Thyroid gland (tissue), 4 donors: Measurements from ENCODE around the gene FKBP4. TPM values are rescaled to one million over a fixed set of nuclear protein-coding genes. Genes with fewer than 3 reads are reported as not detected.
"Not testable (repeated sequence)": the region's sequence is repeated elsewhere in the genome, so short reads cannot be mapped to it uniquely, and the experiment has no call there.

ENCODE experiments used
- DNase-seq, 2 donors: peaks; one replicate each; pipeline ENCODE4 v3.0.0-alpha.2; 2019
- H3K27ac ChIP-seq, 3 donors: fragments of 200-600 bp; sonication (generic); 1 replicate in 2 of 3; 2 replicates in 1 of 3; pipeline ENCODE4 v1.5.1; 2016 to 2019; ENCODE audit warnings: mild to moderate bottlenecking in 1 of 3, moderate library complexity in 1 of 3
- H3K27me3 ChIP-seq: fragments of 200-600 bp; sonication (generic); one replicate; pipeline ENCODE4 v1.5.1; 2019
- H3K36me3 ChIP-seq, 2 donors: fragments of 200-600 bp; sonication (generic); one replicate each; pipeline ENCODE4 v1.5.1; 2016 to 2019
- H3K4me1 ChIP-seq, 2 donors: fragments of 200-600 bp; sonication (generic); one replicate each; pipeline ENCODE4 v1.5.1; 2017 to 2019
- H3K4me3 ChIP-seq, 3 donors: fragments of 200-600 bp; sonication (generic); replicated peaks in 1 of 3; 1 replicate in 2 of 3; 2 replicates in 1 of 3; pipeline ENCODE4 v1.5.1; 2016; ENCODE audit warnings: mild to moderate bottlenecking in 1 of 3
- H3K9me3 ChIP-seq: fragments of 200-600 bp; sonication (generic); one replicate; pipeline ENCODE4 v1.5.1; 2017
- POLR2A ChIP-seq, 2 donors: fragments of 450-650 bp; IDR thresholded peaks; one replicate each; pipeline ENCODE4 v1.6.1; 2017; ENCODE audit warnings: antibody characterized with exemption in 2 of 2, mild to moderate bottlenecking in 2 of 2, moderate library complexity in 1 of 2
- whole genome bisulfite sequencing, 2 donors: methylation state at CpG; one replicate each; pipeline ENCODE4 v1.1.5; 2017; 5-methylcytosine and 5-hydroxymethylcytosine counted together
- intact Hi-C: fragments of 100-400 bp; cut with DNase I; formaldehyde crosslinking; loops from one replicate; pipeline ENCODE4 v1.15.1; 2023
- total RNA-seq, 4 donors: library from RNA; depleted of rRNA; stranded (reverse); fragments of >200 nt; gene quantifications; one replicate each; pipeline ENCODE4 v1.2.3, GENCODE V29; 2016
- TF ChIP-seq, protein P1 (sequence below), 6 experiments: fragments of 200-600 bp in 3 of 6; fragments of 450-650 bp in 3 of 6; sonication (generic) in 3 of 6; IDR thresholded peaks; one replicate each; pipeline ENCODE4 v1.5.1; 2016 to 2019; ENCODE audit warnings: antibody characterized with exemption in 6 of 6, mild to moderate bottlenecking in 2 of 6, inconsistent platforms in 1 of 6, moderate library complexity in 1 of 6

FKBP4 gene
- total RNA-seq, 4 donors from 2014 or later, result 43.5 to 69.9 (median 47.0) TPM

DNA sequence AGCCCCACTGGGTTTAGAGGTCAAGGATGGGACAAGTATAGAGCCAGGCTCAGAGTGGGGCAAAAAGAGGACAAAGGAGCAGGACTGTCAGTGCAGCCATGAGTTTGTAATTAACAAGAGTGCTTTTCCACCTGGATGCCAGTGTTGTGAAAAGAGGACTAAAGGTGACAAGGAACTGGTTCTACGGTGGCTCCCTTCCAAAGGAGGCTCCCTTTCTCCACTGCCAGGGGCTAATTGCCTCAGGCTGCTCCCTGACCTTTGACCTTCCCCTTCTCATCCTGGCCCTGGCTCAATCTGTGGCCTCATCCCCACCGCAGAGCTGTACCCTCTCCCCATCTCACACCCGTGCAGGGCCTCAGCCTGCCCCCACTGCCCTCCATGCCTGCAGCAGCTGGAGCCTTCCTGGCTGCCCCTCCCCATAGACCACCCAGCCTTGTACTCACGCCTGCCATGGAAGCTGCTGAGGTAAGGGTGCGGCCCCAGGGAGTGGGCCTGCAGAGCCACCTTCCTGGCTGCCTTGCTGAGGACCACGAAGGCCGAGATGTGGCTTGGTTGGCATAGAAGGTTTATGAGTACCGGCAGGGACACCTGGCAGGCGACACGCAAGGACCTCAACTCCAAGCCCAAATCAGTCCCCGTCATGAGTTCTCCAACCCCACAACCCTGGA, 24.8 kb upstream of the FKBP4 start:
- Histone ChIP-seq H3K27ac (no peak overlapping the region), H3K27me3 (no peaks in the 10 kb centered on the region), H3K4me1 (peaks cover 10 to 23% of the 10 kb centered on the region in 2 donors), H3K36me3 (no peaks in the 10 kb centered on the region), H3K9me3 (no peaks in the 10 kb centered on the region), H3K4me3 (no peak overlapping the region)
- TF ChIP-seq, protein P1, sequence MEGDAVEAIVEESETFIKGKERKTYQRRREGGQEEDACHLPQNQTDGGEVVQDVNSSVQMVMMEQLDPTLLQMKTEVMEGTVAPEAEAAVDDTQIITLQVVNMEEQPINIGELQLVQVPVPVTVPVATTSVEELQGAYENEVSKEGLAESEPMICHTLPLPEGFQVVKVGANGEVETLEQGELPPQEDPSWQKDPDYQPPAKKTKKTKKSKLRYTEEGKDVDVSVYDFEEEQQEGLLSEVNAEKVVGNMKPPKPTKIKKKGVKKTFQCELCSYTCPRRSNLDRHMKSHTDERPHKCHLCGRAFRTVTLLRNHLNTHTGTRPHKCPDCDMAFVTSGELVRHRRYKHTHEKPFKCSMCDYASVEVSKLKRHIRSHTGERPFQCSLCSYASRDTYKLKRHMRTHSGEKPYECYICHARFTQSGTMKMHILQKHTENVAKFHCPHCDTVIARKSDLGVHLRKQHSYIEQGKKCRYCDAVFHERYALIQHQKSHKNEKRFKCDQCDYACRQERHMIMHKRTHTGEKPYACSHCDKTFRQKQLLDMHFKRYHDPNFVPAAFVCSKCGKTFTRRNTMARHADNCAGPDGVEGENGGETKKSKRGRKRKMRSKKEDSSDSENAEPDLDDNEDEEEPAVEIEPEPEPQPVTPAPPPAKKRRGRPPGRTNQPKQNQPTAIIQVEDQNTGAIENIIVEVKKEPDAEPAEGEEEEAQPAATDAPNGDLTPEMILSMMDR (IDR thresholded peaks at IDR 0.05), result no peak
- no peak for TF ChIP-seq POLR2A (IDR thresholded peaks at IDR 0.05)
- intact Hi-C loops, result no loop called here
- no peak for DNase-seq
- WGBS, 2 donors, result 81 to 87% methylated on average over 11 of the region's 11 CpGs

DNA sequence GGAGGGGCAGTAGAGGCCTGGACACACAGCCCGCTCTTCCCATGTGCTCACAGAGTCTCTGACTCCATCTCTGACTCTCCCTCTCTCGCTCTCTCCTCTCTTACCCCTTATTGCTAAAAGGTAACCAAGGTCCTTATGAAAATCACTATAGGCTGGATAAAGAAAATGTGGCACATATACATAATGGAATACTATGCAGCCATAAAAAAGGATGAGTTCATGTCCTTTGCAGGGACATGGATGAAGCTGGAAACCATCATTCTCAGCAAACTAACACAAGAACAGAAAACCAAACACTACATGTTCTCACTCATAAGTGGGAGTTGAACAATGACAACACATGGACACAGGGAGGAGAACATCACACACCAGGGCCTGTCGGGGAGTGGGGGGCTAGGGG, 24.2 kb upstream of the FKBP4 start:
- intact Hi-C loops, H3K27ac ChIP-seq, H3K27me3 ChIP-seq, H3K9me3 ChIP-seq, DNase-seq, H3K4me3 ChIP-seq, H3K36me3 ChIP-seq: not testable (repeated sequence)
- H3K4me1 ChIP-seq, result peaks cover 5 to 17% of the 10 kb centered on the region in 2 donors
- WGBS, 2 donors, result 99% methylated on average over 3 of the region's 3 CpGs

DNA sequence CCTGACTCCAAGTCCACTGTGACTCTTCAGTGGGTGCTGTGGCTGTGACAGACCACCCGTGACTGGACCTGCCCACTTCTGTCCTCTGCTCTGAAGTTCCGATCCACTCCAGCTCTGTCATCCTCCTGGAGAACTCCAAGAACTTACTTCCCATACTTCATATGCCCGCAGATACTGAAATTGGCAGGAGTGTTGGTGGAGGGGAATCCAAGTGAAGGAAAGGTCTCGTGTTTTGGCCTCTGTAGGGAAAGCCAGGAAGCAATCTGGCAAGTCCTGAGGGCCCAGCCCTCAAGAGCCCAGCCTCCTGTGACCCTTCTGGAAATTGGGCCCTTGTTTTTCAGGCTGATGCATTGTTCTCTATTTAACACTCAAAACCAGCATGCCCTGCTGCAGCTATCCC, 22.4 kb upstream of the FKBP4 start:
- H3K9me3 ChIP-seq, result no peaks in the 10 kb centered on the region
- H3K36me3 ChIP-seq, result no peaks in the 10 kb centered on the region
- no peaks in the 10 kb centered on the region for H3K27me3 ChIP-seq
- no peak overlapping the region for H3K4me3 ChIP-seq
- intact Hi-C loops, result no loop called here
- TF ChIP-seq, protein P1 (IDR thresholded peaks at IDR 0.05), result no peak
- TF ChIP-seq POLR2A (IDR thresholded peaks at IDR 0.05), result no peak
- WGBS, 2 donors, result 41 to 61% methylated on average over 4 of the region's 4 CpGs
- no peak overlapping the region for H3K27ac ChIP-seq
- peaks cover 5 to 12% of the 10 kb centered on the region in 2 donors for H3K4me1 ChIP-seq
- DNase-seq, result no peak

DNA sequence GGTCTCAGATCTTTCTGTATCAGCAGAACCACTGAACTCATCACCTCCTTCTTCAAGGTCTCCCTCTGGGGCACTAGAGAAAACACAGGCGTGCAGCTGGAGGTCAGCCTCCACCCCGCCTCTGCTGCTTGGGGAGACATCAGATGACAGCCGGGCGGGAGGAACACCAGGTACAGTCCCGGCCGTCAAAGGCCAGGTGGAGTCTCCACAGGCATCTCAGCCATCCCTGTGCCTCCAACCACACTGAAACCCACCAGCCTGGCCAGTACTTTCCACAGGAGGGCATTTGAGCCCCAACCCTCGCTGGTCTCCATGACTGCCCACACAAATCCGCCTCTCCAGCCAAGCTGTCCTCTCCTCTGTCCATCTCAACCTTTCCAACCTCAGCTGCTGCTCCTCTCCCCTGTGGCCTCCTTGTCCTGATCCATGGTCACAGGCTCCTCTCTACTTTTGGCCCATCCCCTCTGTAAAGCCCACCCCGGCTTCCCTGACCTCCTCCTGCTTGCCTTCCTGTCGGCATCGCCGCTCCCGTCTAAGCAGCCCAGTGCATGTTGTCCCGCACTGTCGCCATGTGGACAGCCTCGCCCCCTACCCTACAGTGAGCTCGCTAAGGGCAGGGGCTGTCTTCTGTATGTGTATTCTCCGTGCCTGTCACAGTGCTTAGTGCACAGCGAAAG, 21.4 kb upstream of the FKBP4 start:
- intact Hi-C loops, result no loop called here
- 86 to 87% methylated on average over 18 to 19 of the region's 19 CpGs for WGBS, 2 donors
- DNase-seq, result no peak

DNA sequence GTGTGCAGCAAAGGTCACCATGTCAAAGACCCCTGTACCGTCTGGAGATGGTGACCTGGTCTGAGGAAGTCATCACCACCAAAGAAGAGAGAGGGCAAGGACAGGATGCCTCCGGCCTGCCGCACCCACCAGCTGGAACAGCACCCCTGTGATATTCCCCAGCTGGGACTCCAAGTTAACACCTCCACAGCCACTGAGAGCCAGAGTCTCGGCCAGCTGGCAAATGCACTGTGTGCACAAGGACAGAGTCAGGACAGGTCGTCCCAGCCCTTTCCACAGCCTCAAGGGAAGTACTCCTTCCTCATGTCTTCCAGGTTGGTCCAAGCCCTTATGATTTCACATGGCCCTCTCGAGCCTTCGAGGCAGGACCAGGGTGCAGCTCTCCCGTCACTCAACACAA, 19.3 kb upstream of the FKBP4 start:
- Histone ChIP-seq H3K27ac (no peak overlapping the region), H3K27me3 (no peaks in the 10 kb centered on the region), H3K4me1 (peaks cover 0 to 7% of the 10 kb centered on the region in 2 donors), H3K4me3 (no peak overlapping the region), H3K36me3 (no peaks in the 10 kb centered on the region), H3K9me3 (no peaks in the 10 kb centered on the region)
- TF ChIP-seq POLR2A (IDR thresholded peaks at IDR 0.05), result no peak
- TF ChIP-seq, protein P1 (IDR thresholded peaks at IDR 0.05), result no peak
- no peak for DNase-seq
- intact Hi-C loops, result no loop called here
- WGBS, 2 donors, result 81 to 87% methylated on average over 6 to 8 of the region's 8 CpGs

More for the DNA sequence above, 21.4 kb upstream of the FKBP4 start:
- TF ChIP-seq, protein P1 (IDR thresholded peaks at IDR 0.05), result no peak
- no peak for TF ChIP-seq POLR2A (IDR thresholded peaks at IDR 0.05)
- Histone ChIP-seq H3K4me1 (peaks cover 5 to 12% of the 10 kb centered on the region in 2 donors), H3K9me3 (no peaks in the 10 kb centered on the region), H3K27ac (no peak overlapping the region), H3K4me3 (no peak overlapping the region), H3K27me3 (no peaks in the 10 kb centered on the region), H3K36me3 (no peaks in the 10 kb centered on the region)
